ENCODE data around the gene OS9. TPM values are rescaled to one million over a fixed set of nuclear protein-coding genes. Genes with fewer than 3 reads are reported as not detected.

OS9 gene
- total RNA-seq, 2 experiments from 2014 or later = 100 to 107 TPM

- Mint-ChIP-seq H3K27ac (peak overlapping the region; percentile 86), H3K4me3 (peak overlapping the region; percentile 94), H3K36me3 (ENCODE audit: low read depth) (peaks cover 47% of the 10 kb centered on the region), H3K4me1 (ENCODE audit: low read depth) (peaks cover 53% of the 10 kb centered on the region), H3K27me3 (ENCODE audit: low read depth) (no peaks in the 10 kb centered on the region), H3K9me3 (ENCODE audit: insufficient read depth) (no peaks in the 10 kb centered on the region)
- ATAC-seq (no peak), DNase-seq (no peak)
- ChIA-PET POLR2A (interaction anchor here (0.7 kb wide), 1 partner anchor 50 kb away, joined by 3 read pairs; no protein-coding TSS in a partner anchor), CTCF (interaction anchor here (1.2 to 1.4 kb wide), 3 partner anchors 9 to 167 kb away, joined by 3 to 8 read pairs (median 5); no protein-coding TSS in a partner anchor)
Measured at GRCh38 chr12:57750561-57751431, 56.9 kb downstream of the OS9 start.

GRCh38 chr12:57751432-57751787, 57.5 kb downstream of the OS9 start:
- ChIA-PET POLR2A (interaction anchor here (1.0 kb wide), 1 partner anchor 13 kb away, joined by 3 read pairs; no protein-coding TSS in a partner anchor), CTCF (interaction anchor here (0.7 to 1.2 kb wide), 3 partner anchors 10 to 168 kb away, joined by 3 to 5 read pairs (median 3); no protein-coding TSS in a partner anchor)
- H3K4me3 Mint-ChIP-seq = peak overlapping the region; percentile 94
- no peak for ATAC-seq
- H3K27ac Mint-ChIP-seq = peak overlapping the region; percentile 86
- H3K36me3 Mint-ChIP-seq (ENCODE audit: low read depth) = peaks cover 45% of the 10 kb centered on the region
- H3K4me1 Mint-ChIP-seq (ENCODE audit: low read depth) = peaks cover 51% of the 10 kb centered on the region
- no peaks in the 10 kb centered on the region for H3K27me3 Mint-ChIP-seq (ENCODE audit: low read depth)
- H3K9me3 Mint-ChIP-seq (ENCODE audit: insufficient read depth) = no peaks in the 10 kb centered on the region
- DNase-seq = no peak

- Mint-ChIP-seq H3K4me3 (peak within 1 kb of the TSS; percentile 94), H3K4me1 (ENCODE audit: low read depth) (peaks cover 53% of the 10 kb centered on the region), H3K27ac (peak within 1 kb of the TSS; percentile 86), H3K27me3 (ENCODE audit: low read depth) (no peaks in the 10 kb centered on the region), H3K36me3 (ENCODE audit: low read depth) (peaks cover 42% of the 10 kb centered on the region), H3K9me3 (ENCODE audit: insufficient read depth) (no peaks in the 10 kb centered on the region)
- ChIA-PET POLR2A (interaction anchor here (1.0 kb wide), 2 partner anchors 10 to 13 kb away, joined by 3 to 4 read pairs; no protein-coding TSS in a partner anchor), CTCF (interaction anchor here (0.7 to 1.2 kb wide), 3 partner anchors 10 to 12 kb away, joined by 3 to 5 read pairs (median 4); no protein-coding TSS in a partner anchor)
- DNase-seq (peak; percentile 100), ATAC-seq (peak; percentile 78)
Measured at GRCh38 chr12:57751788-57752667, 58.1 kb downstream of the OS9 start, which contains the start of gene CDK4. TSS of gene CDK4 (minus strand) at chr12:57752310. CDS start at chr12:57751717, 593 bp downstream.

- peak overlapping the region; percentile 86 for H3K27ac Mint-ChIP-seq
- no peaks in the 10 kb centered on the region for H3K27me3 Mint-ChIP-seq (ENCODE audit: low read depth)
- DNase-seq = no peak
- no peaks in the 10 kb centered on the region for H3K9me3 Mint-ChIP-seq (ENCODE audit: insufficient read depth)
- peaks cover 39% of the 10 kb centered on the region for H3K36me3 Mint-ChIP-seq (ENCODE audit: low read depth)
- H3K4me1 Mint-ChIP-seq (ENCODE audit: low read depth) = peaks cover 54% of the 10 kb centered on the region
- CTCF ChIA-PET = interaction anchor here (0.7 to 1.2 kb wide), 2 partner anchors 10 to 11 kb away, joined by 4 to 5 read pairs; no protein-coding TSS in a partner anchor
- ATAC-seq = no peak
- POLR2A ChIA-PET = interaction anchor here (1.0 kb wide), 2 partner anchors 11 to 12 kb away, joined by 3 to 4 read pairs; no protein-coding TSS in a partner anchor
- H3K4me3 Mint-ChIP-seq = peak overlapping the region; percentile 94
Measured at GRCh38 chr12:57752668-57753000, 58.7 kb downstream of the OS9 start.

DNA sequence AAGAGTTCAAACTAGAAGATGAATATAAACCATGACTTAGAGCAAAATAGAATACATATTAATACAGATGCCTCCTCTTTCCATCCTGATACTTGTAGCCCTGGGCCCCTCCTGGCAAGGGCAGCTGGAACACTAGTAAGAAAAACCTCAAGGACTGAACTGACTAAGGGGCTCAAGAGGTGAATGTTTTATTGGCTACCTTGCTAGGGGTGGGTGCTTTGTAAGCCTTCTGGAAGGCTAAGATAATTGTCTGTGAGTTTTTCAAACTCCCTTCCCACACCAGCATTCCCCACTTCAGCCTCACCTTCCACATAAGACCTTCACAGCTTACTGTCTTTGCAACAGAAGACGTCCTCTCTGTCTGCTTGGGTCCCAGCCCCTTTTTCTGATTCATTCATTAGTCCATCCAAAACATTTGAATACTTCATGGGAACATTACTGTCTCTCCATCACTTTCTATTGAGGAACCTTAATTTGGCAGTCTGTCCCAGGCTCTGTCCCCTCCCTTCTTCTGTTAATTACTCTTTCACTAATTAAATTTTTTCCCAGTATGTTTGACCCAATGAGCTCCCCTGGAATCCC, 59.9 kb downstream of the OS9 start:
- peaks cover 54% of the 10 kb centered on the region for H3K4me1 Mint-ChIP-seq (ENCODE audit: low read depth)
- DNase-seq (no peak), ATAC-seq (no peak)
- ChIA-PET POLR2A (no interaction called here), CTCF (interaction anchor here (0.9 to 1.4 kb wide), 5 partner anchors 9 to 29 kb away, joined by 3 to 5 read pairs (median 3); partner anchors contain the start of genes TSFM and TSPAN31)
- peak overlapping the region; percentile 80 for H3K4me3 Mint-ChIP-seq
- H3K27me3 Mint-ChIP-seq (ENCODE audit: low read depth) = no peaks in the 10 kb centered on the region
- peaks cover 34% of the 10 kb centered on the region for H3K36me3 Mint-ChIP-seq (ENCODE audit: low read depth)
- no peaks in the 10 kb centered on the region for H3K9me3 Mint-ChIP-seq (ENCODE audit: insufficient read depth)
- H3K27ac Mint-ChIP-seq = peak overlapping the region; percentile 81

- peak within 1 kb of the TSS; percentile 80 for H3K4me3 Mint-ChIP-seq
- POLR2A ChIA-PET = no interaction called here
- DNase-seq = peak; percentile 90
- H3K4me1 Mint-ChIP-seq (ENCODE audit: low read depth) = peaks cover 54% of the 10 kb centered on the region
- H3K36me3 Mint-ChIP-seq (ENCODE audit: low read depth) = peaks cover 30% of the 10 kb centered on the region
- H3K27ac Mint-ChIP-seq = peak within 1 kb of the TSS; percentile 81
- CTCF ChIA-PET = interaction anchor here (0.9 to 3.0 kb wide), 7 partner anchors 9 to 150 kb away, joined by 3 to 72 read pairs (median 4); partner anchors contain the start of genes CYP27B1, TSFM and TSPAN31
- H3K27me3 Mint-ChIP-seq (ENCODE audit: low read depth) = no peaks in the 10 kb centered on the region
- no peaks in the 10 kb centered on the region for H3K9me3 Mint-ChIP-seq (ENCODE audit: insufficient read depth)
- peak; percentile 46 for ATAC-seq
Measured at GRCh38 chr12:57754411-57755193, 60.7 kb downstream of the OS9 start, which contains the start of gene MARCHF9. TSS of gene MARCHF9 (plus strand) at chr12:57755103. CDS start at chr12:57755529, 426 bp downstream.

DNA sequence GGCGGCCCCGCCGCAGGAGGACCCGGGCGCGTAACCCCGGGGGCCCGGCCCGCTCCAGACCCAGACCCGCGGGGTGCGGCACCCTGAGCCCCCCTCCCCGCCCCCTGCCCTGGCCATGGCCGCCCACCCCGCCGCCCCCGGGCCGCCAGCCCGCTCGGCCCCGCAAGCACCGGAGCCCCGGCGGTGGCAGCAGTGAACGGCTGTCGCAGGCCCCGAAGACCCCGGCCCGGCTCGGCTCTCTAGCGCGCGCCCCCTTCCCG, 61.2 kb downstream of the OS9 start:
- H3K4me1 Mint-ChIP-seq (ENCODE audit: low read depth) = peaks cover 54% of the 10 kb centered on the region
- DNase-seq (no peak), ATAC-seq (no peak)
- H3K9me3 Mint-ChIP-seq (ENCODE audit: insufficient read depth) = no peaks in the 10 kb centered on the region
- peak overlapping the region; percentile 24 for H3K4me3 Mint-ChIP-seq
- POLR2A ChIA-PET = no interaction called here
- CTCF ChIA-PET = interaction anchor here (2.6 to 3.0 kb wide), 2 partner anchors 12 to 149 kb away, joined by 46 to 72 read pairs; partner anchors contain the start of gene CYP27B1
- H3K36me3 Mint-ChIP-seq (ENCODE audit: low read depth) = peaks cover 29% of the 10 kb centered on the region
- no peaks in the 10 kb centered on the region for H3K27me3 Mint-ChIP-seq (ENCODE audit: low read depth)
- no peak overlapping the region for H3K27ac Mint-ChIP-seq

GRCh38 chr12:57755454-57756372, 61.8 kb downstream of the OS9 start:
- POLR2A ChIA-PET = interaction anchor here (0.5 to 1.2 kb wide), 4 partner anchors 11 to 236 kb away, joined by 3 to 6 read pairs (median 4); partner anchors contain the start of genes CYP27B1, DDIT3, EEF1AKMT3 and METTL1
- no peak for ATAC-seq

GRCh38 chr12:57756406-57757341, 62.7 kb downstream of the OS9 start:
- Mint-ChIP-seq H3K4me3 (peak overlapping the region; percentile 79), H3K27me3 (ENCODE audit: low read depth) (no peaks in the 10 kb centered on the region), H3K4me1 (ENCODE audit: low read depth) (peaks cover 40% of the 10 kb centered on the region), H3K9me3 (ENCODE audit: insufficient read depth) (no peaks in the 10 kb centered on the region), H3K27ac (peak overlapping the region; percentile 54), H3K36me3 (ENCODE audit: low read depth) (peaks cover 14% of the 10 kb centered on the region)
- ATAC-seq (peak; percentile 24), DNase-seq (peak; percentile 81)
- ChIA-PET POLR2A (interaction anchor here (0.5 to 1.2 kb wide), 5 partner anchors 10 to 63 kb away, joined by 3 to 6 read pairs (median 4); partner anchors contain the start of genes CYP27B1, EEF1AKMT3 and METTL1), CTCF (interaction anchor here (0.8 to 3.0 kb wide), 34 partner anchors 9 to 298 kb away, joined by 3 to 72 read pairs (median 5); partner anchors contain the start of genes CYP27B1, EEF1AKMT3, METTL1 and PIP4K2C)

More at GRCh38 chr12:57755454-57756372, 61.8 kb downstream of the OS9 start:
- CTCF ChIA-PET = interaction anchor here (0.8 to 3.0 kb wide), 25 partner anchors 11 to 297 kb away, joined by 3 to 72 read pairs (median 7); partner anchors contain the start of genes CYP27B1, EEF1AKMT3, METTL1 and TSPAN31
- peaks cover 48% of the 10 kb centered on the region for H3K4me1 Mint-ChIP-seq (ENCODE audit: low read depth)
- no peaks in the 10 kb centered on the region for H3K27me3 Mint-ChIP-seq (ENCODE audit: low read depth)
- peaks cover 23% of the 10 kb centered on the region for H3K36me3 Mint-ChIP-seq (ENCODE audit: low read depth)
- H3K27ac Mint-ChIP-seq = peak overlapping the region; percentile 54
- no peaks in the 10 kb centered on the region for H3K9me3 Mint-ChIP-seq (ENCODE audit: insufficient read depth)
- H3K4me3 Mint-ChIP-seq = peak overlapping the region; percentile 79
- peak; percentile 48 for DNase-seq

All from activated CD8-positive, alpha-beta T cell treated with anti-CD3 and anti-CD28 coated beads, Interleukin-2, amount 10 ng/mL, durations not matched to agents 7 days and 5 days (primary cell).